GM12878 (cell line): Measurements from ENCODE around the gene CD1D. TPM values are rescaled to one million over a fixed set of nuclear protein-coding genes. Genes with fewer than 3 reads are reported as not detected.
A peak's percentile ranks its signal among the peaks of the same experiment; 100 is the strongest.

Source experiments
- ATAC-seq: fragments of 200-7000 bp; cut with Tn5 transposase; 3 replicates; pipeline ENCODE4 v1.9.1; 2020; ENCODE audit warnings: mild to moderate bottlenecking, moderate library complexity
- BruUV-seq: library from RNA; stranded (reverse); fragments of 400-500 nt; replicated peaks from 2 replicates; lab custom pipeline; 2021; lab: Mats Ljungman, UMichigan
- CTCF ChIA-PET: fragments of 300-600 bp; sonication (Branson Sonifier 250); formaldehyde crosslinking; extraction: SDS; loops from one replicate; lab custom pipeline; 2021; ENCODE audit warnings: inconsistent platforms; lab: Yijun Ruan, JAX
- POLR2A ChIA-PET: fragments of 350-600 bp; formaldehyde crosslinking; extraction: SDS; loops from one replicate; lab custom pipeline; 2021; ENCODE audit warnings: inconsistent platforms; lab: Charles Lee
- RAD21 ChIA-PET: fragments of 300-600 bp; sonication (Branson Sonifier 250); formaldehyde crosslinking; loops from one replicate; lab custom pipeline; 2023; ENCODE audit warnings: antibody characterized with exemption; ENCODE audit not compliant: unreplicated experiment; lab: Charles Lee
- SMC1A ChIA-PET: fragments of 300-600 bp; sonication (Branson Sonifier 250); formaldehyde crosslinking; loops from one replicate; lab custom pipeline; 2023; ENCODE audit not compliant: unreplicated experiment, uncharacterized antibody; lab: Charles Lee
- DNase-seq: peaks from one replicate; pipeline ENCODE4 v3.0.0-alpha.2; 2011; ENCODE audit warnings: low read depth, low spot score
- FAIRE-seq: peaks from 3 replicates; lab custom pipeline; 2011; peaks lifted over from hg19 to GRCh38; lab: Jason Lieb, UNC
- H2AFZ ChIP-seq: 2 replicates; pipeline ENCODE4 v1.6.0; 2011; ENCODE audit warnings: low read depth, low read length, control low read depth; ENCODE audit not compliant: control insufficient read depth
- H3K27ac ChIP-seq: 2 replicates; pipeline ENCODE4 v1.5.1; 2011; ENCODE audit warnings: control low read depth; ENCODE audit not compliant: control insufficient read depth, insufficient read depth
- H3K27me3 ChIP-seq, 2 experiments: replicated peaks in 1 of 2; 2 replicates each; pipeline versions ENCODE4 v1.6.0 to v1.6.1; 2011; ENCODE audit warnings: low read length in 1 of 2; ENCODE audit not compliant: control insufficient read depth in 2 of 2, insufficient read depth in 2 of 2
- H3K36me3 ChIP-seq, 2 experiments: 2 replicates each; pipeline ENCODE4 v1.5.1; 2011; ENCODE audit warnings: low read length in 1 of 2; ENCODE audit not compliant: control insufficient read depth in 2 of 2, insufficient read depth in 2 of 2
- H3K4me1 ChIP-seq: 2 replicates; pipeline ENCODE4 v1.6.1; 2011; ENCODE audit warnings: mild to moderate bottlenecking, low read length, moderate library complexity, mixed read lengths; ENCODE audit not compliant: control insufficient read depth, insufficient read depth
- H3K4me2 ChIP-seq: 2 replicates; pipeline ENCODE4 v1.6.0; 2011; ENCODE audit warnings: control low read depth; ENCODE audit not compliant: control insufficient read depth, insufficient read depth
- H3K4me3 ChIP-seq: fragments of 200-600 bp; sonication (generic); 2 replicates; pipeline ENCODE4 v1.5.1; 2016
- H3K79me2 ChIP-seq: 2 replicates; pipeline ENCODE4 v1.6.0; 2011; ENCODE audit warnings: low read length; ENCODE audit not compliant: control insufficient read depth, insufficient read depth
- H3K9ac ChIP-seq: 2 replicates; pipeline ENCODE4 v1.8.0; 2011; ENCODE audit warnings: low read length, control low read depth, mixed read lengths; ENCODE audit not compliant: control insufficient read depth, insufficient read depth
- H3K9me3 ChIP-seq: replicated peaks from 3 replicates; pipeline ENCODE4 v1.5.1; 2011; ENCODE audit warnings: mild to moderate bottlenecking, low read length; ENCODE audit not compliant: control insufficient read depth, insufficient read depth
- H4K20me1 ChIP-seq: 2 replicates; pipeline ENCODE4 v1.6.0; 2011; ENCODE audit not compliant: control insufficient read depth, insufficient read depth
- CREM ChIP-seq: IDR thresholded peaks from 2 replicates; pipeline ENCODE4 v1.6.1; 2014; ENCODE audit warnings: antibody characterized with exemption, low read depth
- ETV6 ChIP-seq, 2 experiments: fragments of 450-650 bp in 1 of 2; IDR thresholded peaks in 1 of 2; conservative IDR thresholded peaks in 1 of 2; 2 replicates each; pipeline ENCODE4 v1.6.1; 2014; ENCODE audit warnings: antibody characterized with exemption in 1 of 2, borderline replicate concordance in 1 of 2, low read depth in 1 of 2, mild to moderate bottlenecking in 1 of 2, moderate library complexity in 1 of 2
- GABPA ChIP-seq: IDR thresholded peaks from 2 replicates; pipeline ENCODE4 v1.6.1; 2014; ENCODE audit warnings: antibody characterized with exemption, low read depth, mild to moderate bottlenecking, inconsistent platforms
- JUNB ChIP-seq: IDR thresholded peaks from 2 replicates; pipeline ENCODE4 v1.6.1; 2016; ENCODE audit warnings: antibody characterized with exemption, mild to moderate bottlenecking
- MTA3 ChIP-seq: IDR thresholded peaks from 2 replicates; pipeline ENCODE4 v1.6.1; 2012; ENCODE audit warnings: low read length, inconsistent platforms, borderline replicate concordance
- NFIC ChIP-seq: IDR thresholded peaks from 2 replicates; pipeline ENCODE4 v1.6.1; 2012; ENCODE audit warnings: low read depth, mild to moderate bottlenecking, inconsistent platforms, low read length, moderate library complexity
- ZBTB11 ChIP-seq: fragments of 450-650 bp; formaldehyde crosslinking; IDR thresholded peaks from 2 replicates; pipeline ENCODE4 v1.5.0; 2022; ENCODE audit warnings: mild to moderate bottlenecking, missing genetic modification characterization
- WGBS: methylation state at CpG from one replicate; pipeline ENCODE4 v1.1.6; 2016; ENCODE audit warnings: low lambda C conversion rate; ENCODE audit not compliant: insufficient replicate concordance, insufficient coverage; ENCODE audit errors: missing lambda C conversion rate; 5-methylcytosine and 5-hydroxymethylcytosine counted together
- in situ Hi-C: fragments of 300-500 bp; cut with MboI; formaldehyde crosslinking; loops from 9 replicates; pipeline ENCODE4 v1.14.3; 2018; ENCODE audit warnings: mixed read lengths
- intact Hi-C: fragments of 100-400 bp; cut with micrococcal nuclease; formaldehyde crosslinking; loops from one replicate; pipeline ENCODE4 v1.14.2; 2022; ENCODE audit not compliant: unreplicated experiment
- polyA plus RNA-seq, 11 experiments: library from polyadenylated mRNA; depleted of rRNA in 4 of 11; unstranded in 6 of 11; stranded (reverse) in 5 of 11; fragments of >200 nt; fragmentation: Nextera tagmentation in 4 of 11; fragmentation: Illumina TruSeq in 1 of 11; extraction: Ambion mirVana in 4 of 11; extraction: Trizol in 1 of 11; gene quantifications; 1 replicate in 1 of 11; 2 replicates in 10 of 11; pipeline versions ENCODE4 v1.2.1 to v1.2.3, GENCODE V29; 2011 to 2016; ENCODE audit warnings: inconsistent platforms in 2 of 11, missing spikeins in 2 of 11, low read depth in 1 of 11
- total RNA-seq, 4 experiments: library from RNA; depleted of rRNA in 3 of 4; stranded (reverse); fragments of >200 nt in 3 of 4; fragmentation: Illumina TruSeq in 1 of 4; extraction: Trizol in 1 of 4; gene quantifications; 2 replicates each; pipeline versions ENCODE4 v1.2.1 to v1.2.3, GENCODE V29; 2013 to 2021
- TF ChIP-seq, protein P1 (sequence below): IDR thresholded peaks from 2 replicates; pipeline ENCODE4 v1.6.1; 2012; ENCODE audit warnings: low read length, inconsistent platforms
- TF ChIP-seq, protein P2 (sequence below): fragments of 450-650 bp; IDR thresholded peaks from 2 replicates; pipeline ENCODE4 v1.6.1; 2018; ENCODE audit warnings: mild to moderate bottlenecking, low read depth, moderate library complexity; ENCODE audit not compliant: partially characterized antibody

Gene CD1D
- total and polyA plus RNA-seq, 10 of the 15 experiments (the other 5 are each of a cell fraction or from before 2014, with no cell fraction given), result 0.21 to 1.4 (median 0.73) TPM; not detected in 2

GRCh38 chr1:158153746-158154444 lies 26.8 kb upstream of the CD1D start:
- peaks cover 19% of the 10 kb centered on the region for H3K4me1 ChIP-seq
- ATAC-seq (no peak), DNase-seq (no peak), FAIRE-seq (no peak)
- SMC1A ChIA-PET, result no interaction called here
- in situ Hi-C loops (no loop called here), intact Hi-C loops (no loop called here)
- POLR2A ChIA-PET, result no interaction called here
- BruUV-seq, result no TSS peak
- H3K27me3 ChIP-seq, result no peaks in the 10 kb centered on the region
- RAD21 ChIA-PET, result no interaction called here
- no peak overlapping the region for H3K9ac ChIP-seq
- 8% methylated on average over 5 of the region's 5 CpGs for WGBS
- no peaks in the 10 kb centered on the region for H3K79me2 ChIP-seq
- H4K20me1 ChIP-seq, result no peaks in the 10 kb centered on the region
- no peak overlapping the region for H2AFZ ChIP-seq
- peak overlapping the region; percentile 57; the same call in 1 of the 2 replicates for H3K4me2 ChIP-seq
- H3K36me3 ChIP-seq, result no peaks in the 10 kb centered on the region
- CTCF ChIA-PET, result no interaction called here
- 0 out of 2 replicates have a peak overlapping the region, but pooled peaks have one; percentile 50 for H3K4me3 ChIP-seq
- no peak overlapping the region; the same call in 1 of the 2 replicates for H3K27ac ChIP-seq
- H3K9me3 ChIP-seq, result no peaks in the 10 kb centered on the region
- peak; percentile 91 for TF ChIP-seq JUNB
- TF ChIP-seq, protein P1, sequence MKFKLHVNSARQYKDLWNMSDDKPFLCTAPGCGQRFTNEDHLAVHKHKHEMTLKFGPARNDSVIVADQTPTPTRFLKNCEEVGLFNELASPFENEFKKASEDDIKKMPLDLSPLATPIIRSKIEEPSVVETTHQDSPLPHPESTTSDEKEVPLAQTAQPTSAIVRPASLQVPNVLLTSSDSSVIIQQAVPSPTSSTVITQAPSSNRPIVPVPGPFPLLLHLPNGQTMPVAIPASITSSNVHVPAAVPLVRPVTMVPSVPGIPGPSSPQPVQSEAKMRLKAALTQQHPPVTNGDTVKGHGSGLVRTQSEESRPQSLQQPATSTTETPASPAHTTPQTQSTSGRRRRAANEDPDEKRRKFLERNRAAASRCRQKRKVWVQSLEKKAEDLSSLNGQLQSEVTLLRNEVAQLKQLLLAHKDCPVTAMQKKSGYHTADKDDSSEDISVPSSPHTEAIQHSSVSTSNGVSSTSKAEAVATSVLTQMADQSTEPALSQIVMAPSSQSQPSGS, result peak; percentile 57
- TF ChIP-seq ZBTB11 (CRISPR knock-in tag), result no peak
- no peak; the same call in 1 of the 2 replicates for TF ChIP-seq MTA3
- TF ChIP-seq ETV6 (conservative IDR thresholded peaks at IDR 0.05 in 1 of 2, IDR thresholded peaks at IDR 0.05 in 1 of 2; ENCODE audit: borderline replicate concordance in 1 of 2, low read depth in 1 of 2), result peak in 1 of 2 experiments; percentile 85; a peak in 2 of 4 replicates
- peak; percentile 36; the same call in 1 of the 2 replicates for TF ChIP-seq CREM
- TF ChIP-seq, protein P2, sequence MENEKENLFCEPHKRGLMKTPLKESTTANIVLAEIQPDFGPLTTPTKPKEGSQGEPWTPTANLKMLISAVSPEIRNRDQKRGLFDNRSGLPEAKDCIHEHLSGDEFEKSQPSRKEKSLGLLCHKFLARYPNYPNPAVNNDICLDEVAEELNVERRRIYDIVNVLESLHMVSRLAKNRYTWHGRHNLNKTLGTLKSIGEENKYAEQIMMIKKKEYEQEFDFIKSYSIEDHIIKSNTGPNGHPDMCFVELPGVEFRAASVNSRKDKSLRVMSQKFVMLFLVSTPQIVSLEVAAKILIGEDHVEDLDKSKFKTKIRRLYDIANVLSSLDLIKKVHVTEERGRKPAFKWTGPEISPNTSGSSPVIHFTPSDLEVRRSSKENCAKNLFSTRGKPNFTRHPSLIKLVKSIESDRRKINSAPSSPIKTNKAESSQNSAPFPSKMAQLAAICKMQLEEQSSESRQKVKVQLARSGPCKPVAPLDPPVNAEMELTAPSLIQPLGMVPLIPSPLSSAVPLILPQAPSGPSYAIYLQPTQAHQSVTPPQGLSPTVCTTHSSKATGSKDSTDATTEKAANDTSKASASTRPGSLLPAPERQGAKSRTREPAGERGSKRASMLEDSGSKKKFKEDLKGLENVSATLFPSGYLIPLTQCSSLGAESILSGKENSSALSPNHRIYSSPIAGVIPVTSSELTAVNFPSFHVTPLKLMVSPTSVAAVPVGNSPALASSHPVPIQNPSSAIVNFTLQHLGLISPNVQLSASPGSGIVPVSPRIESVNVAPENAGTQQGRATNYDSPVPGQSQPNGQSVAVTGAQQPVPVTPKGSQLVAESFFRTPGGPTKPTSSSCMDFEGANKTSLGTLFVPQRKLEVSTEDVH, result no peak
- peak; percentile 94 for TF ChIP-seq NFIC
- 0 out of 2 replicates have a peak, but pooled peaks have one; percentile 12 for TF ChIP-seq GABPA
